PC-9 (cell line): Measurements from ENCODE around the gene TNRC6C.

Source experiments
- EZH2 ChIP-seq: fragments of 200-600 bp; sonication (generic); IDR thresholded peaks from 2 replicates; pipeline ENCODE4 v1.8.0; 2017; ENCODE audit warnings: antibody characterized with exemption, low read depth
- TF ChIP-seq, protein P1 (sequence below): fragments of 200-600 bp; sonication (generic); conservative IDR thresholded peaks from 2 replicates; pipeline ENCODE4 v1.6.1; 2017; ENCODE audit warnings: mixed run types, antibody characterized with exemption, mild to moderate bottlenecking, moderate library complexity

DNA sequence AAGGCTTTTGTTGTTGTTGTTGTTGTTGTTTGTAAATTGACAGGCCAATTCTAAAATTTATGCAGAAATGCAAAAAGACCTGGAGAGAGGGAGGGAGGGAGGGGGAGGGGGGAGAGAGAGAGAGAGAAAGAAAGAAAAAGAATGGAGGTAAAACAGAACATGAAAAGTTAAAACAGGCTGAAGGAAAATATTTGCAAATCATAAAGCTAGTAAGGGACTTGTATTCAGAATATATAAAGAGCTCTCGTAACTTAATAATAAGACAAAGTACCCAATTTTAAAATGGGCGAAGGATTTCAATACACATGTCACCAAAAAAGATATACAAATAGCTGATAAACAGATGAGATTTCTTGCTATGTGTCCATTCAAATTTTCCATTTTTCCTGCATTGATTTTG, 15.4 kb downstream of the TNRC6C start:
- TF ChIP-seq, protein P1, sequence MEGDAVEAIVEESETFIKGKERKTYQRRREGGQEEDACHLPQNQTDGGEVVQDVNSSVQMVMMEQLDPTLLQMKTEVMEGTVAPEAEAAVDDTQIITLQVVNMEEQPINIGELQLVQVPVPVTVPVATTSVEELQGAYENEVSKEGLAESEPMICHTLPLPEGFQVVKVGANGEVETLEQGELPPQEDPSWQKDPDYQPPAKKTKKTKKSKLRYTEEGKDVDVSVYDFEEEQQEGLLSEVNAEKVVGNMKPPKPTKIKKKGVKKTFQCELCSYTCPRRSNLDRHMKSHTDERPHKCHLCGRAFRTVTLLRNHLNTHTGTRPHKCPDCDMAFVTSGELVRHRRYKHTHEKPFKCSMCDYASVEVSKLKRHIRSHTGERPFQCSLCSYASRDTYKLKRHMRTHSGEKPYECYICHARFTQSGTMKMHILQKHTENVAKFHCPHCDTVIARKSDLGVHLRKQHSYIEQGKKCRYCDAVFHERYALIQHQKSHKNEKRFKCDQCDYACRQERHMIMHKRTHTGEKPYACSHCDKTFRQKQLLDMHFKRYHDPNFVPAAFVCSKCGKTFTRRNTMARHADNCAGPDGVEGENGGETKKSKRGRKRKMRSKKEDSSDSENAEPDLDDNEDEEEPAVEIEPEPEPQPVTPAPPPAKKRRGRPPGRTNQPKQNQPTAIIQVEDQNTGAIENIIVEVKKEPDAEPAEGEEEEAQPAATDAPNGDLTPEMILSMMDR = no peak
- no peak for TF ChIP-seq EZH2
